HCT116 (cell line): ENCODE data around the gene PPP1R14C. TPM values are rescaled to one million over a fixed set of nuclear protein-coding genes. Genes with fewer than 3 reads are reported as not detected.

ENCODE experiments used
- ATAC-seq: fragments of 200-7000 bp; cut with Tn5 transposase; 2 replicates; pipeline ENCODE4 v1.9.1; 2020; ENCODE audit warnings: mild to moderate bottlenecking, moderate library complexity
- BruUV-seq: library from RNA; stranded (reverse); fragments of 400-500 nt; replicated peaks from 2 replicates; lab custom pipeline; 2021; lab: Mats Ljungman, UMichigan
- CTCF ChIA-PET: fragments of 300-600 bp; sonication (Branson Sonifier 250); formaldehyde crosslinking; loops from one replicate; lab custom pipeline; 2021; ENCODE audit warnings: antibody characterized with exemption; lab: Charles Lee
- POLR2A ChIA-PET: fragments of 300-600, 350-600 bp; sonication (Branson Sonifier 250); formaldehyde crosslinking; loops from one replicate; lab custom pipeline; 2021; ENCODE audit warnings: antibody characterized with exemption; lab: Charles Lee
- RAD21 ChIA-PET, 2 experiments: fragments of 300-600 bp; sonication (Branson Sonifier 250); formaldehyde crosslinking; loops; one replicate each; lab custom pipeline; 2023; ENCODE audit warnings: low total read pairs in 2 of 2; ENCODE audit not compliant: uncharacterized antibody in 2 of 2, unreplicated experiment in 2 of 2, low non-redundant PET in 1 of 2; lab: Charles Lee
- DNase-seq: peaks from one replicate; pipeline ENCODE4 v3.0.0-alpha.2; 2010; ENCODE audit warnings: low read depth, low spot score
- H2AFZ ChIP-seq: fragments of 200-600 bp; shearing (Covaris generic), sonication (generic); 2 replicates; pipeline ENCODE4 v1.6.1; 2017; ENCODE audit warnings: low read depth, mixed run types, mixed read lengths, antibody characterized with exemption, low read length; ENCODE audit not compliant: poor library complexity, severe bottlenecking
- H3K27ac ChIP-seq: 2 replicates; pipeline ENCODE4 v1.5.1; 2012; ENCODE audit warnings: low read depth, low read length
- H3K27me3 ChIP-seq: fragments of 200-600 bp; sonication (generic); 2 replicates; pipeline ENCODE4 v1.6.1; 2016; ENCODE audit warnings: mixed run types, low read length, mixed read lengths; ENCODE audit not compliant: insufficient read depth
- H3K36me3 ChIP-seq, 2 experiments: fragments of 200-500 bp in 1 of 2; fragments of 200-600 bp in 1 of 2; sonication (Bioruptor generic) in 1 of 2; sonication (generic) in 1 of 2; 2 replicates each; pipeline versions ENCODE4 v1.5.1 to v1.6.1; 2014 to 2016; ENCODE audit warnings: low read length in 2 of 2, inconsistent platforms in 1 of 2, mixed read lengths in 1 of 2, mixed run types in 1 of 2; ENCODE audit not compliant: insufficient read depth in 2 of 2, control insufficient read depth in 1 of 2
- H3K4me1 ChIP-seq, 2 experiments: fragments of 200-600 bp in 1 of 2; sonication (generic) in 1 of 2; 2 replicates each; pipeline versions ENCODE4 v1.5.1 to v1.6.1; 2012 to 2017; ENCODE audit warnings: low read length in 2 of 2, inconsistent platforms in 1 of 2, mild to moderate bottlenecking in 1 of 2, mixed read lengths in 1 of 2, mixed run types in 1 of 2, moderate library complexity in 1 of 2; ENCODE audit not compliant: insufficient read depth in 2 of 2, control insufficient read depth in 1 of 2
- H3K4me2 ChIP-seq: fragments of 200-600 bp; sonication (generic); 2 replicates; pipeline ENCODE4 v1.6.1; 2017; ENCODE audit warnings: mixed run types, low read length, mixed read lengths
- H3K4me3 ChIP-seq, 2 experiments: fragments of 200-600 bp in 1 of 2; sonication (generic) in 1 of 2; replicated peaks in 1 of 2; 2 replicates each; pipeline ENCODE4 v1.5.1; 2011 to 2016; ENCODE audit warnings: low read length in 2 of 2, control low read depth in 1 of 2, low read depth in 1 of 2, mild to moderate bottlenecking in 1 of 2, mixed read lengths in 1 of 2, mixed run types in 1 of 2
- H3K79me2 ChIP-seq: fragments of 200-600 bp; sonication (generic); 2 replicates; pipeline ENCODE4 v1.6.1; 2017; ENCODE audit warnings: mild to moderate bottlenecking, mixed run types, low read length, moderate library complexity, mixed read lengths; ENCODE audit not compliant: insufficient read depth
- H3K9ac ChIP-seq: fragments of 200-600 bp; sonication (generic); 2 replicates; pipeline ENCODE4 v1.6.1; 2016; ENCODE audit warnings: low read length, mixed read lengths
- H3K9me2 ChIP-seq: fragments of 200-600 bp; sonication (generic), shearing (Covaris generic); 2 replicates; pipeline ENCODE4 v1.6.1; 2017; ENCODE audit warnings: mixed run types, mild to moderate bottlenecking, moderate library complexity; ENCODE audit not compliant: insufficient read depth
- H3K9me3 ChIP-seq, 2 experiments: fragments of 200-500 bp in 1 of 2; fragments of 200-600 bp in 1 of 2; sonication (Bioruptor generic) in 1 of 2; sonication (generic) in 1 of 2; 2 replicates each; pipeline ENCODE4 v1.6.1; 2014 to 2017; ENCODE audit warnings: low read length in 2 of 2, mixed read lengths in 2 of 2, inconsistent platforms in 1 of 2, low read depth in 1 of 2, mild to moderate bottlenecking in 1 of 2, mixed run types in 1 of 2, moderate library complexity in 1 of 2; ENCODE audit not compliant: control insufficient read depth in 1 of 2, insufficient read depth in 1 of 2
- H4K20me1 ChIP-seq: fragments of 200-600 bp; sonication (generic), shearing (Covaris generic); 2 replicates; pipeline ENCODE4 v1.6.1; 2017; ENCODE audit warnings: mixed run types, mild to moderate bottlenecking, moderate library complexity; ENCODE audit not compliant: insufficient read depth
- CBX3 ChIP-seq: IDR thresholded peaks from 2 replicates; pipeline ENCODE4 v1.6.1; 2012; ENCODE audit warnings: low read depth
- CEBPB ChIP-seq: IDR thresholded peaks from 2 replicates; pipeline ENCODE4 v1.6.1; 2012; ENCODE audit warnings: low read depth
- CTCF ChIP-seq, 3 experiments: fragments of 200-600 bp in 1 of 3; sonication (generic) in 1 of 3; IDR thresholded peaks in 2 of 3; conservative IDR thresholded peaks in 1 of 3; 2 replicates each; pipeline ENCODE4 v1.5.1; 2012 to 2017; ENCODE audit warnings: low read depth in 2 of 3, low read length in 2 of 3, antibody characterized with exemption in 1 of 3, borderline replicate concordance in 1 of 3, control low read depth in 1 of 3, mild to moderate bottlenecking in 1 of 3, mixed read lengths in 1 of 3, mixed run types in 1 of 3, moderate library complexity in 1 of 3; ENCODE audit not compliant: insufficient read depth in 1 of 3
- EGR1 ChIP-seq: IDR thresholded peaks from 2 replicates; pipeline ENCODE4 v1.6.1; 2012; ENCODE audit warnings: low read depth
- ELF1 ChIP-seq: IDR thresholded peaks from 2 replicates; pipeline ENCODE4 v1.6.1; 2012; ENCODE audit warnings: low read depth, borderline replicate concordance
- EZH2 ChIP-seq: fragments of 200-600 bp; sonication (generic); IDR thresholded peaks from 2 replicates; pipeline ENCODE4 v1.6.1; 2017; ENCODE audit warnings: antibody characterized with exemption, mixed run types
- EZH2phosphoT487 ChIP-seq: fragments of 200-600 bp; IDR thresholded peaks from 2 replicates; pipeline ENCODE4 v1.6.1; 2018; ENCODE audit warnings: antibody characterized with exemption, borderline replicate concordance
- FOSL1 ChIP-seq: IDR thresholded peaks from 2 replicates; pipeline ENCODE4 v1.6.1; 2012; ENCODE audit warnings: low read depth
- MAX ChIP-seq: IDR thresholded peaks from 2 replicates; pipeline ENCODE4 v1.6.1; 2012
- POLR2A ChIP-seq: IDR thresholded peaks from 2 replicates; pipeline ENCODE4 v1.7.0; 2011; ENCODE audit warnings: borderline replicate concordance; ENCODE audit not compliant: insufficient read depth, insufficient read length; ENCODE audit errors: extremely low read depth
- POLR2AphosphoS5 ChIP-seq: IDR thresholded peaks from 2 replicates; pipeline ENCODE4 v1.6.1; 2011; ENCODE audit warnings: mild to moderate bottlenecking, low read depth, low read length, moderate library complexity
- RAD21 ChIP-seq: IDR thresholded peaks from 2 replicates; pipeline ENCODE4 v1.6.1; 2012; ENCODE audit warnings: low read depth, mild to moderate bottlenecking
- SRF ChIP-seq: IDR thresholded peaks from 2 replicates; pipeline ENCODE4 v1.6.1; 2012; ENCODE audit warnings: low read depth
- TCF7L2 ChIP-seq: IDR thresholded peaks from 2 replicates; pipeline ENCODE4 v1.7.0; 2011; ENCODE audit warnings: borderline replicate concordance, inconsistent platforms; ENCODE audit not compliant: insufficient read depth, insufficient read length; ENCODE audit errors: extremely low read depth
- YY1 ChIP-seq: IDR thresholded peaks from 2 replicates; pipeline ENCODE4 v1.6.1; 2011; ENCODE audit warnings: low read length, low read depth, moderate library complexity, mild to moderate bottlenecking; ENCODE audit not compliant: insufficient replicate concordance; ENCODE audit errors: extremely low read depth
- ZBTB33 ChIP-seq: IDR thresholded peaks from 2 replicates; pipeline ENCODE4 v1.6.1; 2011; ENCODE audit warnings: mild to moderate bottlenecking, low read length, moderate library complexity; ENCODE audit not compliant: insufficient replicate concordance; ENCODE audit errors: extremely low read depth
- ZNF274 ChIP-seq: fragments of 200-500 bp; sonication (Bioruptor generic); IDR thresholded peaks from 2 replicates; pipeline ENCODE4 v1.6.1; 2014; ENCODE audit warnings: mild to moderate bottlenecking, low read depth, low read length, inconsistent platforms
- intact Hi-C: fragments of 100-400 bp; cut with micrococcal nuclease; formaldehyde crosslinking; loops from 2 replicates; pipeline ENCODE4 v1.10.0; 2022
- total RNA-seq: library from RNA; stranded (reverse); gene quantifications from one replicate; pipeline ENCODE4 v1.2.1, GENCODE V29; 2021; ENCODE audit not compliant: unreplicated experiment
- TF ChIP-seq, protein P1 (sequence below): IDR thresholded peaks from 2 replicates; pipeline ENCODE4 v1.6.1; 2012; ENCODE audit warnings: low read depth

Gene PPP1R14C
- total RNA-seq, 1 experiment from 2014 or later, result 7.8 TPM

GRCh38 chr6:150245148-150245935 lies 102.5 kb downstream of the PPP1R14C start:
- Histone ChIP-seq H2AFZ (no peak overlapping the region), H3K9me2 (no peaks in the 10 kb centered on the region), H3K4me3 (no peak overlapping the region), H3K36me3 (no peaks in the 10 kb centered on the region), H4K20me1 (no peaks in the 10 kb centered on the region), H3K4me2 (no peak overlapping the region), H3K9ac (no peak overlapping the region), H3K27ac (no peak overlapping the region), H3K4me1 (peaks cover 0 to under 1% of the 10 kb centered on the region in 2 experiments; a peak in 2 of 4 replicates), H3K9me3 (peaks cover 3 to 9% of the 10 kb centered on the region in 2 experiments; a peak in 2 of 4 replicates), H3K27me3 (no peaks in the 10 kb centered on the region), H3K79me2 (no peaks in the 10 kb centered on the region)
- TF ChIP-seq FOSL1 (no peak), CEBPB (no peak), EZH2phosphoT487 (no peak), ELF1 (no peak), TCF7L2 (no peak), RAD21 (no peak), POLR2A (no peak), MAX (no peak), CTCF (IDR thresholded peaks at IDR 0.05 in 2 of 3, conservative IDR thresholded peaks at IDR 0.05 in 1 of 3; ENCODE audit: borderline replicate concordance in 1 of 3, insufficient read depth in 1 of 3, low read depth in 2 of 3, low read length in 2 of 3) (no peak), CBX3 (no peak), SRF (no peak), ZNF274 (no peak), EZH2 (no peak), YY1 (no peak), ZBTB33 (no peak), POLR2AphosphoS5 (no peak), EGR1 (no peak)
- TF ChIP-seq, protein P1, sequence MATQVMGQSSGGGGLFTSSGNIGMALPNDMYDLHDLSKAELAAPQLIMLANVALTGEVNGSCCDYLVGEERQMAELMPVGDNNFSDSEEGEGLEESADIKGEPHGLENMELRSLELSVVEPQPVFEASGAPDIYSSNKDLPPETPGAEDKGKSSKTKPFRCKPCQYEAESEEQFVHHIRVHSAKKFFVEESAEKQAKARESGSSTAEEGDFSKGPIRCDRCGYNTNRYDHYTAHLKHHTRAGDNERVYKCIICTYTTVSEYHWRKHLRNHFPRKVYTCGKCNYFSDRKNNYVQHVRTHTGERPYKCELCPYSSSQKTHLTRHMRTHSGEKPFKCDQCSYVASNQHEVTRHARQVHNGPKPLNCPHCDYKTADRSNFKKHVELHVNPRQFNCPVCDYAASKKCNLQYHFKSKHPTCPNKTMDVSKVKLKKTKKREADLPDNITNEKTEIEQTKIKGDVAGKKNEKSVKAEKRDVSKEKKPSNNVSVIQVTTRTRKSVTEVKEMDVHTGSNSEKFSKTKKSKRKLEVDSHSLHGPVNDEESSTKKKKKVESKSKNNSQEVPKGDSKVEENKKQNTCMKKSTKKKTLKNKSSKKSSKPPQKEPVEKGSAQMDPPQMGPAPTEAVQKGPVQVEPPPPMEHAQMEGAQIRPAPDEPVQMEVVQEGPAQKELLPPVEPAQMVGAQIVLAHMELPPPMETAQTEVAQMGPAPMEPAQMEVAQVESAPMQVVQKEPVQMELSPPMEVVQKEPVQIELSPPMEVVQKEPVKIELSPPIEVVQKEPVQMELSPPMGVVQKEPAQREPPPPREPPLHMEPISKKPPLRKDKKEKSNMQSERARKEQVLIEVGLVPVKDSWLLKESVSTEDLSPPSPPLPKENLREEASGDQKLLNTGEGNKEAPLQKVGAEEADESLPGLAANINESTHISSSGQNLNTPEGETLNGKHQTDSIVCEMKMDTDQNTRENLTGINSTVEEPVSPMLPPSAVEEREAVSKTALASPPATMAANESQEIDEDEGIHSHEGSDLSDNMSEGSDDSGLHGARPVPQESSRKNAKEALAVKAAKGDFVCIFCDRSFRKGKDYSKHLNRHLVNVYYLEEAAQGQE, result no peak
- RAD21 ChIA-PET, result no interaction called here
- intact Hi-C loops, result no loop called here
- ATAC-seq (no peak), DNase-seq (no peak)
- BruUV-seq, result no TSS peak
- POLR2A ChIA-PET, result no interaction called here
- CTCF ChIA-PET, result no interaction called here
